PC-3 (cell line): ENCODE results near the gene N4BP2L1.
"Not testable (repeated sequence)": the region's sequence is repeated elsewhere in the genome, so short reads cannot be mapped to it uniquely, and the experiment has no call there.

Experiments used
- CTCF ChIP-seq: fragments of 300-600 bp; sonication (generic); conservative IDR thresholded peaks from 2 replicates; pipeline ENCODE4 v1.5.1; 2017; ENCODE audit warnings: antibody characterized with exemption, low read depth, mild to moderate bottlenecking, low read length
- EZH2 ChIP-seq: fragments of 300-600 bp; sonication (generic); IDR thresholded peaks from one replicate; pipeline ENCODE4 v1.6.1; 2017; ENCODE audit warnings: antibody characterized with exemption, mild to moderate bottlenecking, low read length; ENCODE audit not compliant: unreplicated experiment

- not testable (repeated sequence) for TF ChIP-seq CTCF, EZH2
Measured at GRCh38 chr13:32355935-32356334, 72.0 kb downstream of the N4BP2L1 start.
